ENCODE data around the gene CD33. TPM values are rescaled to one million over a fixed set of nuclear protein-coding genes. Genes with fewer than 3 reads are reported as not detected.

Gene CD33
- total RNA-seq, 1 donor from 2014 or later: not detected

DNA sequence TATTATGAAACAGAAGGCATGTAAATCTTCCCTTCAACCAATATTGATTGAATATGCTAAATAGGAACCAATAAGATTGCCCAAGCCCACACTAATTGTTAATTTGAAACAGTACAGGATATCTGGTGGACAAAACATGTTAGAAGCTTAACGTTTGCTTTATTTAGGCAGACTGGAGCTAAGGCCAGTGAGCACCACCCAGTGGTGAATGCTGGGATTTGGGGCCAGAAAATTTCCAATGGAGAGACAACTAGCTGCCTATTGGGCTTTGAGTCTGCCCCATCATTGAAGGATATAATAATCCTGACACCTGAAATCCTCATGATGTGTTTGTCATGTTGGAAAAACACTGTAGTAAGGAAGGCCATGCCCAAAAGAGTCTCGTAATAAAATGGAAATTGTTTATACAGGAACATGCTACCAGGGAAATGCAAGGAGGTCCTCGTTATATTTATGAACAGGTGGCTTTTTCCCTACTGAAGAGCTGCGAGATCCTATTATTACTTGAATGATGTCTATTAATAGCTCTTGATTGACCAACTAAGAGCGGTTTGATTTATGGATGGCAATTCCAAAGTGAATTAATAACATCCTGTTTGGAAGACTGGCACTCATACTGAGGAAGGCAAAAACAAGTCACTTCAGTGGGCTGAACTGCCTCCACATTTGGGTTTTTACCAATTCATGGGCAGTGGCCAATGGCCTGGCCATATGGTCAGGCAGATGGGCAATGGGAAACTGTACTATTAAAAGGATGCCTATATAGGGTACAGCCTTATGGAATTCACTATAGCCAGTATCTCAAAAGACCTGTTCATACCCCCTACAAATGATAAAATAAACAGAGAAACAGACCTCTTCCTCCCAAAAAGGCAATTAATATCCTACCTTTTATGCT lies 34.7 kb downstream of the CD33 start:
- no peaks in the 10 kb centered on the region for H3K27me3 Mint-ChIP-seq (ENCODE audit: unreplicated experiment)
- H3K4me1 Mint-ChIP-seq (ENCODE audit: low read depth, unreplicated experiment): peaks cover 14% of the 10 kb centered on the region
- peak; percentile 69 for DNase-seq
- no peak overlapping the region for H3K4me3 Mint-ChIP-seq (ENCODE audit: unreplicated experiment)
- H3K9me3 Mint-ChIP-seq (ENCODE audit: unreplicated experiment): peaks cover 1% of the 10 kb centered on the region
- no peak overlapping the region for H3K27ac Mint-ChIP-seq (ENCODE audit: unreplicated experiment)
- TF ChIP-seq, protein P1, sequence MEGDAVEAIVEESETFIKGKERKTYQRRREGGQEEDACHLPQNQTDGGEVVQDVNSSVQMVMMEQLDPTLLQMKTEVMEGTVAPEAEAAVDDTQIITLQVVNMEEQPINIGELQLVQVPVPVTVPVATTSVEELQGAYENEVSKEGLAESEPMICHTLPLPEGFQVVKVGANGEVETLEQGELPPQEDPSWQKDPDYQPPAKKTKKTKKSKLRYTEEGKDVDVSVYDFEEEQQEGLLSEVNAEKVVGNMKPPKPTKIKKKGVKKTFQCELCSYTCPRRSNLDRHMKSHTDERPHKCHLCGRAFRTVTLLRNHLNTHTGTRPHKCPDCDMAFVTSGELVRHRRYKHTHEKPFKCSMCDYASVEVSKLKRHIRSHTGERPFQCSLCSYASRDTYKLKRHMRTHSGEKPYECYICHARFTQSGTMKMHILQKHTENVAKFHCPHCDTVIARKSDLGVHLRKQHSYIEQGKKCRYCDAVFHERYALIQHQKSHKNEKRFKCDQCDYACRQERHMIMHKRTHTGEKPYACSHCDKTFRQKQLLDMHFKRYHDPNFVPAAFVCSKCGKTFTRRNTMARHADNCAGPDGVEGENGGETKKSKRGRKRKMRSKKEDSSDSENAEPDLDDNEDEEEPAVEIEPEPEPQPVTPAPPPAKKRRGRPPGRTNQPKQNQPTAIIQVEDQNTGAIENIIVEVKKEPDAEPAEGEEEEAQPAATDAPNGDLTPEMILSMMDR (IDR thresholded peaks at IDR 0.05; ENCODE audit: partially characterized antibody, unreplicated experiment): peak; percentile 72
- H3K36me3 Mint-ChIP-seq (ENCODE audit: unreplicated experiment): no peaks in the 10 kb centered on the region

DNA sequence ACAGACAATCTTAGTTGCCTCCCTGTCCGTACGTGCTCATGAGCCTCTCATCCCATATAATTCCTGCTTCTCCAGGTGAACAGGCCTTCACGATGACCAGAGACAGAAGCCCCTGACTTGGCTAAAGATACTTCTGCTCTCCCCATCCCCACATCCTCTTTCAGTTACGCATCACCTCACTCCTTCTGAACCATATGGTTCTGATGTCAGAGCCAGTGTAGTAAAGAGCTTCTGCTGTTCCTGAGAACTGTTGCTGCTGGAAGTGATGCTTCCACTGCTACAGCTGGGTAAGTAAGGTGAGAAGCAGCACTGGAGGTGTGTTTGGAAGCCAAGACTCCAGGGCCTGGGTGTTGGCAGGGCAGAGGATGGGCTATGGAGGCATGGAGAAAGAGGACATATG lies 38.9 kb downstream of the CD33 start:
- DNase-seq: no peak
- TF ChIP-seq, protein P1 (IDR thresholded peaks at IDR 0.05; ENCODE audit: partially characterized antibody, unreplicated experiment): no peak
- no peaks in the 10 kb centered on the region for H3K36me3 Mint-ChIP-seq (ENCODE audit: unreplicated experiment)
- H3K27me3 Mint-ChIP-seq (ENCODE audit: unreplicated experiment): no peaks in the 10 kb centered on the region
- no peaks in the 10 kb centered on the region for H3K9me3 Mint-ChIP-seq (ENCODE audit: unreplicated experiment)
- H3K4me3 Mint-ChIP-seq (ENCODE audit: unreplicated experiment): no peak overlapping the region
- H3K27ac Mint-ChIP-seq (ENCODE audit: unreplicated experiment): no peak overlapping the region
- H3K4me1 Mint-ChIP-seq (ENCODE audit: low read depth, unreplicated experiment): peaks cover 10% of the 10 kb centered on the region

DNA sequence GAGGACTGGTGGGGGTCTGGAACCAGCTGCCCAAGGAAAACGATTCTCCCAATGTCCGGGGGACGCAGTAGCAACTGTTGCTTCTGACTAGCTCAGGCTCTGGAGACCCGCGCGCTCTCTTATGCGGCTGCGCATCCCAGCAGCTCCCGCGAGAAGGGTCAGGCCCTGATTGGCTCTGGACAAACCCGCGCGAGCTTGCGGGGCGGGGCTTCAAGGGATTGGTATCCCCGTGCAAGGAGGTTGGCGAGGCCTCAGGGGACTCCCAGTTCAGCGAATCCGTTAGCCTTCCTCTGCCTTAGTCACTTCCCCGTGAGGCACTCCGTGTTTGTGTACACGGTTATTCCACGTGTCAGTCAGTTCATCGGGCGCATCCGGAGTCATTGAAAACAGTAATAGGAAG lies 46.2 kb downstream of the CD33 start:
- peaks cover 4% of the 10 kb centered on the region for H3K27me3 Mint-ChIP-seq (ENCODE audit: unreplicated experiment)
- no peaks in the 10 kb centered on the region for H3K9me3 Mint-ChIP-seq (ENCODE audit: unreplicated experiment)
- H3K27ac Mint-ChIP-seq (ENCODE audit: unreplicated experiment): no peak overlapping the region
- H3K4me1 Mint-ChIP-seq (ENCODE audit: low read depth, unreplicated experiment): no peaks in the 10 kb centered on the region
- TF ChIP-seq, protein P1 (IDR thresholded peaks at IDR 0.05; ENCODE audit: partially characterized antibody, unreplicated experiment): no peak
- peaks cover 3% of the 10 kb centered on the region for H3K36me3 Mint-ChIP-seq (ENCODE audit: unreplicated experiment)
- H3K4me3 Mint-ChIP-seq (ENCODE audit: unreplicated experiment): no peak overlapping the region
- no peak for DNase-seq

DNA sequence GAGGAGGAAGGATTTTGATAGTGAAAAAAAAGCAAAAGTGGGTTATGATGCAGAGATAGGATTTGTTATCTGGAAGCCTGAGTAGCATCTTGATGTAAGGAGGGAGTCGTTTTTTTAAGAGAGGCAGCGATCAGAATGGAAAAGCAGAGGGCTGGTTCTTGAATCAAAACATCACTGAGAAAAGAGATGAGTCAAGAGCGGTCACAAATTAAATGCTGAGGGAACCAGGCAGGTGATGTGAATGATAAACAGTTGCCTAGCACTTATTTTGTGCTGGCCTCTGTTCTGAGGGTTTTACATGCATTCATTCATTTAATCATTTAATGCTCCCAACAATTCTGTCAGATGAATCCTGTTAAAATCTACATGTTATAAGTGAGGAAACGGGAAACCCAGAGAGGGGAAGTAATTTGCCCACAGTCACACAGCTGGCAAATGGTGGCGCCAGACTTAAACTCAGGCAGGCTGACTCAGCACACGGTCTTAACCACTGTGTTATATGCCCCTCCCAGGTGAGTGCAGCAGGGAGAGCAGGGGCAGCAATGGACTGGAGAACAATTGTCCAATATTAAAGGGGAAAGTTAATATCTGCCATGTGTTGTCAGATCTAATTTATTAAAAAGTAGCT lies 47.4 kb downstream of the CD33 start:
- H3K27ac Mint-ChIP-seq (ENCODE audit: unreplicated experiment): no peak overlapping the region
- peaks cover 3% of the 10 kb centered on the region for H3K36me3 Mint-ChIP-seq (ENCODE audit: unreplicated experiment)
- H3K9me3 Mint-ChIP-seq (ENCODE audit: unreplicated experiment): no peaks in the 10 kb centered on the region
- no peaks in the 10 kb centered on the region for H3K4me1 Mint-ChIP-seq (ENCODE audit: low read depth, unreplicated experiment)
- H3K4me3 Mint-ChIP-seq (ENCODE audit: unreplicated experiment): no peak overlapping the region
- DNase-seq: no peak
- TF ChIP-seq, protein P1 (IDR thresholded peaks at IDR 0.05; ENCODE audit: partially characterized antibody, unreplicated experiment): no peak
- H3K27me3 Mint-ChIP-seq (ENCODE audit: unreplicated experiment): peaks cover 4% of the 10 kb centered on the region

All from glutamatergic neuron (in vitro differentiated cells).